Endothelial cell of umbilical vein (primary cell): Measurements from ENCODE around the gene IQGAP3. TPM values are rescaled to one million over a fixed set of nuclear protein-coding genes. Genes with fewer than 3 reads are reported as not detected.

Experiments
- BruUV-seq: library from RNA; stranded (reverse); fragments of 400-500 nt; replicated peaks from 2 replicates; lab custom pipeline; 2021; lab: Mats Ljungman, UMichigan
- CTCF ChIA-PET: fragments of 300-600, 350-600 bp; sonication (Branson Sonifier 250); formaldehyde crosslinking; loops from one replicate; lab custom pipeline; 2021; ENCODE audit warnings: antibody characterized with exemption, inconsistent platforms; lab: Charles Lee
- POLR2A ChIA-PET: fragments of 300-600, 350-600 bp; sonication (Branson Sonifier 250); formaldehyde crosslinking; loops from one replicate; lab custom pipeline; 2021; ENCODE audit warnings: antibody characterized with exemption, inconsistent platforms; lab: Charles Lee
- DNase-seq: peaks from one replicate; pipeline ENCODE4 v3.0.0-alpha.2; 2011; ENCODE audit warnings: low read depth, low spot score
- FAIRE-seq: peaks from 2 replicates; lab custom pipeline; 2011; peaks lifted over from hg19 to GRCh38; lab: Jason Lieb, UNC
- H2AFZ ChIP-seq: 2 replicates; pipeline ENCODE4 v1.6.0; 2012; ENCODE audit warnings: low read depth, low read length, control low read depth, inconsistent platforms
- H3K27ac ChIP-seq: 2 replicates; pipeline ENCODE4 v1.5.1; 2011; ENCODE audit warnings: low read depth, mild to moderate bottlenecking, control low read depth, low read length, moderate library complexity; ENCODE audit not compliant: insufficient read depth
- H3K27me3 ChIP-seq, 2 experiments: 2 replicates each; pipeline versions ENCODE4 v1.6.0 to v1.6.1; 2011; ENCODE audit warnings: low read length in 2 of 2, mixed read lengths in 1 of 2; ENCODE audit not compliant: control insufficient read depth in 2 of 2, insufficient read depth in 2 of 2
- H3K36me3 ChIP-seq, 2 experiments: 2 replicates in 1 of 2; 3 replicates in 1 of 2; pipeline ENCODE4 v1.5.1; 2011; ENCODE audit warnings: low read length in 2 of 2, mild to moderate bottlenecking in 1 of 2, moderate library complexity in 1 of 2; ENCODE audit not compliant: control insufficient read depth in 2 of 2, insufficient read depth in 2 of 2; ENCODE audit errors: extremely low read depth in 1 of 2
- H3K4me1 ChIP-seq: 3 replicates; pipeline ENCODE4 v1.5.1; 2011; ENCODE audit warnings: mild to moderate bottlenecking, low read length; ENCODE audit not compliant: control insufficient read depth, insufficient read depth; ENCODE audit errors: extremely low read depth
- H3K4me2 ChIP-seq: 2 replicates; pipeline ENCODE4 v1.6.1; 2011; ENCODE audit warnings: low read length, control low read depth, mixed read lengths; ENCODE audit not compliant: insufficient read depth
- H3K4me3 ChIP-seq, 3 experiments: fragments of 200-600 bp in 1 of 3; sonication (generic), shearing (Covaris generic) in 1 of 3; replicated peaks in 1 of 3; 2 replicates each; pipeline ENCODE4 v1.5.1; 2011 to 2016; ENCODE audit warnings: control low read depth in 3 of 3, low read length in 3 of 3, mild to moderate bottlenecking in 2 of 3, inconsistent platforms in 1 of 3, low read depth in 1 of 3, moderate library complexity in 1 of 3; ENCODE audit not compliant: insufficient read depth in 1 of 3
- H3K79me2 ChIP-seq: 2 replicates; pipeline ENCODE4 v1.6.0; 2012; ENCODE audit warnings: low read length, inconsistent platforms; ENCODE audit not compliant: control insufficient read depth, insufficient read depth
- H3K9ac ChIP-seq: replicated peaks from 2 replicates; pipeline ENCODE3; 2011; ENCODE audit warnings: low read length, control low read depth; ENCODE audit not compliant: insufficient read depth; ENCODE audit errors: extremely low read depth
- H3K9me1 ChIP-seq: replicated peaks from 3 replicates; pipeline ENCODE4 v1.6.0; 2011; ENCODE audit warnings: mild to moderate bottlenecking, low read length; ENCODE audit not compliant: control insufficient read depth, insufficient read depth; ENCODE audit errors: extremely low read depth
- H3K9me3 ChIP-seq: replicated peaks from 2 replicates; pipeline ENCODE4 v1.5.1; 2012; ENCODE audit warnings: low read length, inconsistent platforms; ENCODE audit not compliant: control insufficient read depth, insufficient read depth
- H4K20me1 ChIP-seq: replicated peaks from 2 replicates; pipeline ENCODE3; 2011; ENCODE audit warnings: mild to moderate bottlenecking, low read length; ENCODE audit not compliant: control insufficient read depth, insufficient read depth; ENCODE audit errors: extremely low read depth
- EZH2 ChIP-seq: IDR thresholded peaks from 2 replicates; pipeline ENCODE4 v1.6.1; 2012; ENCODE audit warnings: borderline replicate concordance, low read depth, mild to moderate bottlenecking, moderate library complexity, low read length, inconsistent platforms; ENCODE audit not compliant: severe bottlenecking
- FOS ChIP-seq: IDR thresholded peaks from 2 replicates; pipeline ENCODE4 v1.6.1; 2011; ENCODE audit warnings: mild to moderate bottlenecking, low read length, moderate library complexity, borderline replicate concordance; ENCODE audit not compliant: insufficient read depth
- GATA2 ChIP-seq: IDR thresholded peaks from 2 replicates; pipeline ENCODE4 v1.7.0; 2011; ENCODE audit warnings: low read depth, mild to moderate bottlenecking, moderate library complexity, mixed read lengths, low read length; ENCODE audit not compliant: insufficient read length, insufficient read depth
- MYC ChIP-seq: IDR thresholded peaks from one replicate; pipeline ENCODE4 v1.6.1; 2011; ENCODE audit warnings: mild to moderate bottlenecking, low read depth, low read length
- POLR2A ChIP-seq: IDR thresholded peaks from 2 replicates; pipeline ENCODE4 v1.6.1; 2012; ENCODE audit warnings: low read depth, mild to moderate bottlenecking, control low read depth, low read length
- dilution Hi-C: fragments of 300-500 bp; cut with MboI; formaldehyde crosslinking; loops from one replicate; pipeline ENCODE4 v1.15.0; 2019; ENCODE audit warnings: low sequenced_read_pairs; ENCODE audit not compliant: extremely low pct_ligation_motif_present
- intact Hi-C: fragments of 100-400 bp; cut with micrococcal nuclease; formaldehyde crosslinking; loops from one replicate; pipeline ENCODE4 v1.10.0; 2022
- polyA plus RNA-seq, 4 experiments: library from polyadenylated mRNA; depleted of rRNA in 3 of 4; stranded (reverse) in 3 of 4; unstranded in 1 of 4; fragments of >200 nt; gene quantifications; 2 replicates each; pipeline versions ENCODE4 v1.2.1 to v1.2.3, GENCODE V29; 2011 to 2012; ENCODE audit warnings: missing spikeins in 1 of 4
- total RNA-seq: library from RNA; stranded (reverse); gene quantifications from 2 replicates; pipeline ENCODE4 v1.2.3, GENCODE V29; 2021
- TF ChIP-seq, protein P1 (sequence below): IDR thresholded peaks from 2 replicates; pipeline ENCODE4 v1.6.1; 2011; ENCODE audit not compliant: insufficient read depth, insufficient read length
- TF ChIP-seq, protein P2 (sequence below), 2 donors: IDR thresholded peaks; 1 replicate in 1 of 2; 2 replicates in 1 of 2; pipeline ENCODE4 v1.5.1; 2011; ENCODE audit warnings: low read length in 2 of 2, mild to moderate bottlenecking in 2 of 2, moderate library complexity in 2 of 2, control low read depth in 1 of 2, inconsistent platforms in 1 of 2, low read depth in 1 of 2; ENCODE audit not compliant: insufficient read depth in 1 of 2; ENCODE audit errors: extremely low read depth in 1 of 2

Gene IQGAP3
- total and polyA plus RNA-seq, 2 donors (not counting 3 experiments of a cell fraction or from before 2014, with no cell fraction given) = 28.3 to 60.7 TPM

DNA sequence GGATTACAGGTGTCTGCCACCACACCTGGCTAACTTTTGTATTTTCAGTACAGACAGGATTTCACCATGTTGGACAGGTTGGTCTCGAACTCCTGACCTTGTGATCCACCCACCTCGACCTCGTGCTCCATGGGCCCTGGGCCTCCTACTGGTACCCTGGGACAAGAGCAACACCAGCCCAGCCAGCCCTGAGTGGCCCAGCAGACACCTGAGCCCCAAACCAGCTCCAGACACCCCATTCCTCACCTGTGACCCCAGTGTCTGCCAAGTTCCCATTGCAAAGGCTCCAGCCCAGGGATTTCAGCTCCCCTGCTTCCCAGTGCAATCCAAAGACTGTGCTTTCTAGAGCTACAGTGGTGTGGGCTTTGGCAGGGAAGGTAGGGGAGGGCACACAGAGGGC lies 86.4 kb downstream of the IQGAP3 start:
- H3K4me2 ChIP-seq = no peak overlapping the region
- H4K20me1 ChIP-seq = peaks cover 3% of the 10 kb centered on the region
- DNase-seq (no peak), FAIRE-seq (no peak)
- H3K9ac ChIP-seq = no peak overlapping the region
- no TSS peak for BruUV-seq
- CTCF ChIA-PET = interaction anchor here (1.3 to 2.7 kb wide), 2 partner anchors 15 to 100 kb away, joined by 3 to 16 read pairs; partner anchors contain the start of gene MEF2D
- intact Hi-C loops (no loop called here), dilution Hi-C loops (no loop called here)
- no peaks in the 10 kb centered on the region for H3K9me3 ChIP-seq
- H3K36me3 ChIP-seq = peaks cover 4 to 18% of the 10 kb centered on the region in 2 experiments
- H3K4me1 ChIP-seq = peaks cover 12% of the 10 kb centered on the region
- no peak overlapping the region for H2AFZ ChIP-seq
- H3K27ac ChIP-seq = no peak overlapping the region
- no peaks in the 10 kb centered on the region for H3K9me1 ChIP-seq
- POLR2A ChIA-PET = no interaction called here
- peaks cover 70% of the 10 kb centered on the region for H3K79me2 ChIP-seq
- TF ChIP-seq GATA2 = no peak
- TF ChIP-seq MYC = no peak
- no peak for TF ChIP-seq EZH2
- TF ChIP-seq POLR2A = no peak
- TF ChIP-seq, protein P1, sequence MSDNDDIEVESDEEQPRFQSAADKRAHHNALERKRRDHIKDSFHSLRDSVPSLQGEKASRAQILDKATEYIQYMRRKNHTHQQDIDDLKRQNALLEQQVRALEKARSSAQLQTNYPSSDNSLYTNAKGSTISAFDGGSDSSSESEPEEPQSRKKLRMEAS = no peak
- no peak for TF ChIP-seq FOS
- TF ChIP-seq, protein P2, sequence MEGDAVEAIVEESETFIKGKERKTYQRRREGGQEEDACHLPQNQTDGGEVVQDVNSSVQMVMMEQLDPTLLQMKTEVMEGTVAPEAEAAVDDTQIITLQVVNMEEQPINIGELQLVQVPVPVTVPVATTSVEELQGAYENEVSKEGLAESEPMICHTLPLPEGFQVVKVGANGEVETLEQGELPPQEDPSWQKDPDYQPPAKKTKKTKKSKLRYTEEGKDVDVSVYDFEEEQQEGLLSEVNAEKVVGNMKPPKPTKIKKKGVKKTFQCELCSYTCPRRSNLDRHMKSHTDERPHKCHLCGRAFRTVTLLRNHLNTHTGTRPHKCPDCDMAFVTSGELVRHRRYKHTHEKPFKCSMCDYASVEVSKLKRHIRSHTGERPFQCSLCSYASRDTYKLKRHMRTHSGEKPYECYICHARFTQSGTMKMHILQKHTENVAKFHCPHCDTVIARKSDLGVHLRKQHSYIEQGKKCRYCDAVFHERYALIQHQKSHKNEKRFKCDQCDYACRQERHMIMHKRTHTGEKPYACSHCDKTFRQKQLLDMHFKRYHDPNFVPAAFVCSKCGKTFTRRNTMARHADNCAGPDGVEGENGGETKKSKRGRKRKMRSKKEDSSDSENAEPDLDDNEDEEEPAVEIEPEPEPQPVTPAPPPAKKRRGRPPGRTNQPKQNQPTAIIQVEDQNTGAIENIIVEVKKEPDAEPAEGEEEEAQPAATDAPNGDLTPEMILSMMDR (IDR thresholded peaks at IDR 0.05; ENCODE audit: extremely low read depth in 1 of 2, insufficient read depth in 1 of 2, low read depth in 1 of 2, low read length in 2 of 2) = no peak
- H3K4me3 ChIP-seq = no peak overlapping the region
- no peaks in the 10 kb centered on the region for H3K27me3 ChIP-seq
